Measurements from ENCODE around the gene CAPNS1. TPM values are rescaled to one million over a fixed set of nuclear protein-coding genes. Genes with fewer than 3 reads are reported as not detected.

Gene CAPNS1
- total and polyA plus RNA-seq, 10 donors = 130 to 602 (median 347) TPM

- no peak for TF ChIP-seq POLR2A (IDR thresholded peaks at IDR 0.05)
- TF ChIP-seq POLR2AphosphoS5 (IDR thresholded peaks at IDR 0.05) = peak; percentile 83 to 88 (median 84)
- peaks cover 0 to 70% (median 44%) of the 10 kb centered on the region in 6 donors for H3K36me3 ChIP-seq
- intact Hi-C loops (cut with DNase I; ENCODE audit: low total_unique reads) = no loop called here
- peaks cover 0 to 38% (median 11%) of the 10 kb centered on the region in 6 donors for H3K4me1 ChIP-seq
- no peaks in the 10 kb centered on the region for H3K9me3 ChIP-seq
- H3K27me3 ChIP-seq (replicated peaks in 1 of 7) = no peaks in the 10 kb centered on the region
- 72 to 90% (median 74%) methylated on average over 35 to 47 of the region's 47 CpGs for WGBS, 5 donors
- H3K4me3 ChIP-seq = peak overlapping the region; percentile 20 to 69 (median 42)
- H3K27ac ChIP-seq = peak overlapping the region; percentile 68 to 97 (median 89)
- peak; percentile 81 for DNase-seq
These were observed 11.5 kb downstream of the CAPNS1 start for GRCh38 chr19:36151144-36152018.

- Histone ChIP-seq H3K27ac (peak overlapping the region; percentile 68 to 97 (median 89)), H3K4me1 (peaks cover 0 to 38% (median 11%) of the 10 kb centered on the region in 6 donors), H3K36me3 (peaks cover 0 to 64% (median 38%) of the 10 kb centered on the region in 6 donors), H3K4me3 (peak overlapping the region; percentile 20 to 69 (median 42)), H3K9me3 (no peaks in the 10 kb centered on the region), H3K27me3 (replicated peaks in 1 of 7) (no peaks in the 10 kb centered on the region)
- TF ChIP-seq POLR2AphosphoS5 (IDR thresholded peaks at IDR 0.05) (no peak), CTCF (IDR thresholded peaks at IDR 0.05 in 8 of 11, conservative IDR thresholded peaks at IDR 0.05 in 3 of 11) (no peak), POLR2A (IDR thresholded peaks at IDR 0.05) (no peak)
- no peak for DNase-seq
- intact Hi-C loops (cut with DNase I; ENCODE audit: low total_unique reads) = no loop called here
- WGBS, 5 donors = 60 to 77% (median 62%) methylated on average over 14 to 16 of the region's 16 CpGs
These were observed 12.1 kb downstream of the CAPNS1 start for GRCh38 chr19:36152019-36152351.

GRCh38 chr19:36152352-36153091 lies 12.7 kb downstream of the CAPNS1 start, which contains the start of gene COX7A1:
COX7A1 (minus strand) TSS chr19:36152447; CDS start chr19:36152407, 40 bp downstream.
- H3K27ac ChIP-seq = peak within 1 kb of the TSS; percentile 68 to 97 (median 89)
- TF ChIP-seq CTCF (IDR thresholded peaks at IDR 0.05 in 8 of 11, conservative IDR thresholded peaks at IDR 0.05 in 3 of 11) (no peak), POLR2A (IDR thresholded peaks at IDR 0.05) (no peak), POLR2AphosphoS5 (IDR thresholded peaks at IDR 0.05) (peak; percentile 79 to 89 (median 87))
- peak; percentile 87 for DNase-seq
- peaks cover 0 to 59% (median 33%) of the 10 kb centered on the region in 6 donors for H3K36me3 ChIP-seq
- H3K4me1 ChIP-seq = peaks cover 0 to 38% (median 11%) of the 10 kb centered on the region in 6 donors
- 19 to 53% (median 31%) methylated on average over 17 to 40 of the region's 40 CpGs for WGBS, 5 donors
- no peaks in the 10 kb centered on the region for H3K27me3 ChIP-seq (replicated peaks in 1 of 7)
- H3K4me3 ChIP-seq = peak within 1 kb of the TSS; percentile 20 to 69 (median 42)
- intact Hi-C loops (cut with DNase I; ENCODE audit: low total_unique reads) = no loop called here
- no peaks in the 10 kb centered on the region for H3K9me3 ChIP-seq

GRCh38 chr19:36153126-36153525 lies 13.3 kb downstream of the CAPNS1 start:
- Histone ChIP-seq H3K4me3 (peak overlapping the region in 3 of 8 donors; percentile 41 to 69 (median 55)), H3K27ac (peak overlapping the region; percentile 68 to 97 (median 89)), H3K9me3 (no peaks in the 10 kb centered on the region), H3K4me1 (peaks cover 0 to 38% (median 11%) of the 10 kb centered on the region in 6 donors), H3K27me3 (replicated peaks in 1 of 7) (no peaks in the 10 kb centered on the region), H3K36me3 (peaks cover 0 to 53% (median 27%) of the 10 kb centered on the region in 6 donors)
- 89 to 96% (median 93%) methylated on average over 10 of the region's 10 CpGs for WGBS, 5 donors
- intact Hi-C loops (cut with DNase I; ENCODE audit: low total_unique reads) = no loop called here
- TF ChIP-seq POLR2A (IDR thresholded peaks at IDR 0.05) (no peak), CTCF (IDR thresholded peaks at IDR 0.05 in 8 of 11, conservative IDR thresholded peaks at IDR 0.05 in 3 of 11) (no peak), POLR2AphosphoS5 (IDR thresholded peaks at IDR 0.05) (no peak)
- peak; percentile 20 for DNase-seq

Data from spleen (tissue), 11 donors.